ENCODE measurements around the gene SLC1A6.
"Not testable (repeated sequence)": the region's sequence is repeated elsewhere in the genome, so short reads cannot be mapped to it uniquely, and the experiment has no call there.

Gene SLC1A6

DNA sequence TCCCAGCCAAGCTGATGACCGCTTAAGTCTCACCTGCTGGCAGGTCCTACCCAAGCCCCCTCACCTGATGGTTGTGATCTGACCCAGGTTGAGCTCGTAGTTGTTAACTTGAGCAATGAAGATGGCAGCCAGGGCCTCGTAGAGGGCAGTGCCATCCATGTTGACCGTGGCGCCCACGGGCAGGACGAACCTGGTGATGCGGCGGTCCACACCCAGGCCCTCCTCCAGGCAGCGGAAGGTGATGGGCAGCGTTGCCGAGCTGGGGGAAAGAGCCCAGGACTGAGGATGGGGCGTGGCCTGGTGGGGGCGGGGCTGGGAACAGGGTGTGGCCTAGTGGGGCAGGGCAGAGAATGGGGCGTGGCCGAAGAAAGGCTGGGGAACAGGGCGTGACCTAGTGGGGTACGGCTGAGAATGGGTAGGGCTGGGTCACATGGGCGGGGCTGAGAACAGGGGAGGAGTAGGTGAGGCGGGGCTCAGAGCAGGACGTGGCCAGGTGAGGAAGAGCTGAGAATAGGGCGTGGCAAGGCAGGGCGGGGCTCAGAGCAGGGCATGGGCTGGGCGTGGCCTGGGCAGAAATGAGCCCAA is 25.5 kb downstream of the SLC1A6 start:
- DNase-seq = no peak

DNA sequence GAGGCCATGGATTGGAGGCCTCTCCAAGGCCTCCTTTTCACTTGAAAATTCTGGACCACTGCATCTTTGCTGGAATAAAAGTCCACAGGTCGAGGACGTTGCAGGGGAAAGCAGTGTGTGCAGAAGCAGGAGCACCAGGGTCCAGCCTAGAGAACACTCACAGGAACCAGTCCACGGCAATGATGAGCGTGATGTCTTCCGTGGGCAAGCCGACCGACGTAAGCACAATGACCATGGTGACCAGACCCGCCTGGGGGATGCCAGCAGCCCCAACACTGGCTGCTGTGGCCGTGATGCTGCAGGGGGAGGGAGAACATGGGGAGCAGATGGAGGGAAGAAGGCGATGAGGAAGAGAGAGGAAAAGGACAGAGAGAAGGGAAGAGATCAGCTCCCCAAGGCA is 26.9 kb downstream of the SLC1A6 start:
- DNase-seq = no peak

DNA sequence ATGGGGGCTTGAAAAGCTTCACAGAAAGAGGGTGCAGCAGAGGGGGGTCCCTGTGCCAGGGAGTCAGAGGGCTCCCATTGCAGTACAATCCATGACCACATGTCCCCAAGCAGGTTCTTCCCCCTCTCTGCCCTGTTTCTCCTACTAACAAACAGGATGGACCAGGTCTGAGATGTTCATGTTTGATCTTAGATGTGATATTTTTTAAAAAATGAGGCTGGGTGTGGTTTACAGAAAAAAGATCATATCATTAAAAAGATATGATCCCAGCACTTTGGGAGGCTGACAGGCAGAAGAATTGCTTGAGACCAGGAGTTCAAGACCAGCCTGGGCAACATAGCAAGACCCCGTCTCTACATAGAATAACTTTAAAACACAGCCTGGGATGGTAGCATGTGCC is 29.2 kb downstream of the SLC1A6 start:
- no peak for DNase-seq

DNA sequence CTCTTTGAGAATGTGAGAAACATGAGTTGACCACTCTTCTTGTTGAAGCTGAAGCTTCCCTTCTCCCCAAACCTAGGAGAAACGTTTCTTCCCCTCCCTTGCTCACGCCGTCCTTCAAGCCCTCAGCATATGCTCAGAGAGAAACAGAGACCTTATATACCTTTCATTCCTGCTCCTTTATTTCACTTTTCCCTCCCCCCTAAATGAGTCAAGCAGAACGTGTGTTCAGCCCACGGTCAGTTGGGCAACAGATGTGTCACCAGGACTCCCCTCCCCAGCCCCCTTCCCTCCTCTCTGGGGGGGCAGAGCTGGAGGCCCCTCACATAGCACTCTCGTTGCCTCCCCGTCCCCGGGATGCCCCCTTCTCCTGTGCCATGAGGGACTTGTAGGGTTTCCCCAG is 29.8 kb downstream of the SLC1A6 start:
- no peak for DNase-seq

DNA sequence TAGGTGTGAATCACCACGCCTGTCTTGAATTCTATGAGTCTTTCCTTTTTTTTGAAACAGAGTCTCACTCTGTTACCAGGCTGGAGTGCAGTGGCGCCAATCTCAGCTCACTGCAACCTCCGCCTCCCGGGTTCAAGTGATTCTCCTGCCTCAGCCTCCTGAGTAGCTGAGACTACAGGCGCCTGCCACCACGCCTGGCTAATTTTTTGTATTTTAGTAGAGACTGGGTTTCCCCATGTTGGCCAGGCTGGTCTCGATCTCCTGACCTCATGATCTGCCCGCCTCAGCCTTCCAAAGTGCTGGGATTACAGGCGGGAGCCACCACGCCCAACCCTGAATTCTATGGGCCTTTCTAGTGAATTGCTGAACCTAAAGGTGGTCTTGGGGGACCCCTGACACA is 30.3 kb downstream of the SLC1A6 start:
- not testable (repeated sequence) for DNase-seq

DNA sequence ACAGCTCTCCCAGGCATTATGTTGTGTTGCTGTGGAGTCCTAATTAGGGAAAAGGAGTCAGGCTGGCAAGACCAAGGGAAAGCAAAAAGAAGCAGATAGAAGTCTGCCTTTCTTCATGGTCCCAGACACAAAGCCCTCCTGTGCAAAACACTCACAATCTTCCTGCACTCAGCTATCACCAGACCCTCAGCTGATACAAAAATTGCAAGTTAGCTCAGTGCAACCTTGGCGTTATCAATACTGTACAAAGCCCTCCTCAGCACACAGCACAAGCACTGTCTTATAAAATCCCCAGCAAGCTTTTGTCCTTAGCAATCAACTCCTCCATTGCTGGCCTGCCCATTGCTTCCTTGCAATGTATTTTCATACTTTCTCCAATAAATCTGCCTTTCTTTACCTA is 35.2 kb downstream of the SLC1A6 start:
- no peak for DNase-seq

DNA sequence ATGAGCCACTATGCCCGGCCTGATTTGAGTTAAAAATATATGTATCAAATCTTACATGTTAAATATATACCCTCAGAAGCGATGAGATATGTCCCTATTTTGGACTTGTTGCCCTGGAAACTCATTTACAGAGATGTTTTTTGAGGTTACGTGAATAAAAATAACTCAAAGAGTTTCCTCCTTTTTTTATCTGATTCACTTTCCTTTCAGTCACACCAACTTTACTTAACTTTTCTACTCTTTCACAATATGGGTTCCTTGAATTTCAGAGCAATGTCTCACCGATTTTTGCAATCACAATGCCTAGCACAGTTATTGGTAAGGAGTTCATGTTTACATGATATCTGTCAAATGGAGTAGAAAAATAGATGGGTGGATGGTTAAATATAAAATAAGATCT is 36.1 kb downstream of the SLC1A6 start:
- DNase-seq = no peak

DNA sequence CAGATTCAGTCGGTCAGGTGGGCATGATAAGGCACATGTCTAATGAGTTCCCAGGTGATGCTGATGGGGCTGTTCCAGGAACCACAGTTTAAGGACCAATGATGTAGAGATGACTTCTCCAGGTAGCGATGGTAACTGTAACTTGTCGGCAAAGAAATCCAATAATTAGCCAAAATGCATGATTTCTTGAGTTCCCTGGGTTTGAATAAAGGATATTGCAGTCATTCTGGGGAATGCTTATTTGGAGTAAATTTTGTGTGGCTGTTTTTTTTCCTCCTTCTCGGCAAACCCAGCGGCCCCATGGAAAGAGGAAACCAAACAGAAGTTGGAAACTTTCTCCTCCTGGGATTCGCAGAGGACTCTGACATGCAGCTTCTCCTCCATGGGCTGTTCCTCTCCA is 38.5 kb downstream of the SLC1A6 start, which contains the start of gene OR7C2:
TSS of gene OR7C2 (plus strand) at position 301 of the 400 bp plus-strand sequence. CDS start at position 301, 0 bp downstream.
- DNase-seq = no peak

DNA sequence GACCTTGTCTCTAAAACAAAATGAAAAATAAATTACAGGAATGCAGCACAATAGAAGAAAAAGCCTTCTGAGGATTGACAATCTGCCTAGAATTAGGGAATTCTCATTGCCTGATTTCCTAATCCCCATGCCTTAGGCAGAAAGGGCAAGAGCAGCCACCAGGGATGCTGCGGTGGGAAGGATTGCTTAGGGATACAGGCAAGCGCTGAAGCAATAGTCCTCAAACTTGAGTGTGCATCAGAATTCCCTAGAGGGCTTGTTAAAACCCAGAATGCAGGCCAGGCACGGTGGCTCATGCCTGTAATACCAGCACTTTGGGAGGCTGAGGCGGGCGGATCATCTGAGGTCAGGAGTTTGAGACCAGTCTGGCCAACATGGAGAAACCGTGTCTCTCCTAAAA is 39.4 kb downstream of the SLC1A6 start:
- DNase-seq = no peak

DNA sequence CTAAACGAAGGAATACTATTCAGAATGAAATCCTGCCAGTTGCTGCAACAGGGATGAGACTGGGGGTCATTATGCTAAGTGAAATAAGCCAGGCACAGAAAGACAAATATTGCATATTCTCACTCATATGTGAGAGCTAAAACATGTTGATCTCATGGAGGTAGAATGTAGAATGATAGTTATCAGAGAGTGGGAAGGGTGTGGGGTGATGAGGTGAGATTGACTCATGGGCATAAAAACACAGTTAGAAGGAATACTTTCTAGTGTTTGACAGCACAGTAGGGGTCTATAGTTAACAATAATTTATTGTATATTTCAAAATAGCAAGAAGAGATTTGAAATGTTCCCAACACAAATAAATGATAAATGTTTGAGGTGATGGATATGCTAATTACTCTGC is 46.2 kb downstream of the SLC1A6 start:
- no peak for DNase-seq

DNA sequence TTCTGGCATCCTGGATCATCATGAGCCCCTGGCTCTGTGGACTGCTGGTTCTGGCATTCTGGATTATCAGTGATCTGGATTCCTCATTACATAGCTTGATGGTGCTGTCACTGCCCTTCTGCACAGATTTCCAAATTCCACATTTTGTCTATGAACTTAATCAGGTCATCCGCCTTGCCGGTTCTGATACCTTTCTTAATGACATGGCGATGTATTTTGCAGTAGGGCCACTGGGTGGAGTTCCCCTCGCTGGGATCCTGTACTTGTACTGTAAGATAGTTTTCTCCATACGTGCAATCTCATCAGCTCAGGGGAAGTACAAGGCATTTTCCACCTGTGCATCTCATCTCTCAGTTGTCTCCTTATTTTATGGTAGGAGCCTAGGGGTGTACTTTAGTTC is 62.8 kb downstream of the SLC1A6 start:
- no peak for DNase-seq

DNA sequence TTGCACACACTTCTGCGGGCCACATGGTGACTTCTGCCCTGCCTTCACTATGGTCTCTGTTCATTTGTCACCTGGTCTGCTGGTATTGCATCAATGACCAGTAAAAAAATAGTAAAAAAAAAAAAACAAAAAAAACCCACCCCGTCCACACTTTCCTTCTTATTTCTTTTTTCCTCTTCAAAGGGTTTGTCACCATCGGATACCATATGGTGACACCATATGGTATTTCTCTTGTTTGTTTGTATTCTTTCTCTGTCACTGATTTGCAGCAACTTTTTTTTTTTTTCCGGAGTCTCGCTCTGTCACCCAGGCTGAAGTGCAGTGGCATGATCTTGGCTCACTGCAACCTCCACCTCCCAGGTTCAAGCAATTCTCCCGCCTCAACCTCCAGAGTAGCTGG is 64.5 kb downstream of the SLC1A6 start:
- DNase-seq = no peak

DNA sequence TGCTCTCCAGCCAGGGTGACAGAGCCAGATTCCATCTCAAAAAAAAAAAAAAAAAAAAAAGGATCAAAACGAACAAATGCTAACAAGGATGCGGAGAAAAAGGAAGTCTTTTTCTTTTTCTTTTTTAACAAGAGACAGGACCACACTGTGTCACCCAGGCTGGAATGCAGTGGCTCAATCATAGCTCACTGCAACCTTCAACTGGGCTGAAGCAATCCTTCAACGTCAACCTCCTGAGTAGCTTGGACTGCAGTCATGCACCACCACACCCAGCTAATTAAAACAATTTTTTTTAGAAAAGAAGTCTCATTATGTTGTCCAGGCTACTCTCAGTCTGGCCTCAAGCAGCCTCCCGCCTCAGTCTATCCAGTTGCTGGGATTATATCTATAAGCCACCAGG is 73.0 kb downstream of the SLC1A6 start:
- DNase-seq = no peak

DNA sequence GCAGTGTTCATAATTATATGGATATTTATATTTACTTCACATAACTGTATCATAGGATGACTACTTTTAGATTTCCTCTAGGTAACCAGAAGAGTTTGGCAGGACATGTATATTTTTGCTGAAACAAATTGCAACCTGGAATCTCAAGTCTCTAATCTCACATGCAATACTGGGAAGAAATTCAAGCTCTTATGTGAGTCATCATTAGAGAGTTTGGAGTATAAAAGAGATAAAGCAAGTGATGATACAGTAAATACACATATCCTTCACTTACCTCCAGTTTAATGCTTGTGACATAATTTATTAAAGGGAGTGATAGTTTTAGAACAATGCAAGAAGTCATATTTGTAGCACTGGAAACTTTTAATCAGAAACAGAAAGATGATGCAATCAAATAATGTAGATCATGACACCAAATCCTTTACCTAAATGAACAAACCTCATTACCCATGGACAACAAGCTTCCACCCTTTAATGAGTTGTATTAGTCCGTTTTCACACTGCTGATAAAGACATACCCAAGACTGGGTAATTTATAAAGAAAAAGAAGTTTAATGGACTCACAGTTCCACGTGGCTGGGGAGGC is 77.9 kb downstream of the SLC1A6 start:
- DNase-seq = no peak
